GM19023 (cell line): ENCODE results near the gene KRTAP26-1.

Experiments used
- ATAC-seq: cut with Tn5 transposase; IDR thresholded peaks from one replicate; pipeline ENCODE4 v1.9.1; 2021; ENCODE audit warnings: mild to moderate bottlenecking, moderate library complexity; ENCODE audit not compliant: unreplicated experiment

The KRTAP26-1 gene, protein sequence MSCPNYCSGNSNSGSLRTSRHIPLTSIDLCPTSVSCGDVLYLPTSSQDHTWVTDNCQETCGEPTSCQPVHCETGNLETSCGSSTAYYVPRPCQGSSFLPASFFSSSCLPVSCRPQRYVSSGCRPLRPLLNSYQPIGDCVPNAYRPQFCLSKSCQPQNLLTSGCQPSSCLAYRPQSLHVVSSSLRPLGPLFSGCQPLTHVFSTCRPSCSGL

DNA sequence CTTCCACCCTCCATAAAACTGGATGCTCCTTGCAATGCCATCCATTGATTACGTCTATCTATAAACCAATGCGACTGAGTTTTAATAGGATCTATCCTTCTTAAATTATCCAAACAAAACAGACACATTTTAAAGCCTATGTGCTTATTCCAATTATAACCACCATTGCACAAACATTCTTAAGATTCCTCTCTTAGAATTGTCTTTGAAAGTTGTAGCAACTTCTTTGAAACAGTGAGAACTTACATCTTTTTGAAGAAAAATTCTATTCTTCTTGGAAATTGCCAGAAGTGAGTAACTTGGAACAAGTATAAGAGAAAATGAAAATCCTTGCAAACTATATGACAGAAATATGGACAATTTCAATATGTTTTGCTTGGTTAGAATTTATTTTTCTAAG lies at the start of gene KRTAP26-1:
Gene KRTAP26-1, minus strand, starts transcription at position 101 of the 400 bp plus-strand sequence. CDS start 280 bp downstream, outside the sequence.
- ATAC-seq, result no peak

DNA sequence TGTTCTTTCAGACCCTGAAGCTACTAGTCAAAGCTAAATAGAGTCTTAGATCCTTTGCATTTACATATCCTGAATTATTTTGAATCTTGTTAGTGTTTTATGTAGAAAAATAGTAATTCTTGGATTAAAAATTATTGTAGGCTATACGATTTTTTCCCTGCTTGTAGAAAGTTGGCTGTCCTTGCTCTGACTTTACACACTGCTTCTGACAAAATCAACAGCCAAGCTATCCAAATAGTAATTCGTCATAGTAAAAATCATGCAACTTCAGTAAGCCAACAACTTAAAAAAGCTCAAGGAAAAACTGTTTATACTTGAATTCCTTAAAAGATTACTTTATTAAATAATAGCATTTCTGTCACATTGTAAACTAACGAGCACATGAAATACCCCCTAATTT lies 35.8 kb upstream of the KRTAP26-1 start:
- no peak for ATAC-seq

- no peak for ATAC-seq
These were observed 34.3 kb upstream of the KRTAP26-1 start for GRCh38 chr21:30354308-30355005.

DNA sequence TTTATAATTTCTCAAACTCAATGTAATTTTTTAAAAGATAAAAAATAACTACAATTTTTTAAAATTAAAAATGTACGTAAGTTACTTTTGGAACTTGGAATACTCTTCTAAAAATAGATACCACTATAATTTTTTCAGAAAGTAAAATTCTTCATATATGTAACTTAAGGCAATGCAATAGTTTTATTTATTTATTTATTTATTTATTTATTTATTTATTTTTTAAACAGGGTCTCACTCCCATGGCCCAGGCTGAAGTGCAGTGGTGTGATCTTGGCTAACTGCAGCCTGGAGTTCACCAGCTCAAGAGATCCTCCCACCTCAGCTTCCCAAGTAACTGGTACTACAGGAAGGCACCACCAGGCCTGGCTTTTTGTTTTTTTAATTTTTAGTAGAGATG lies 31.4 kb upstream of the KRTAP26-1 start:
- no peak for ATAC-seq

- ATAC-seq, result no peak
These were observed 29.5 kb upstream of the KRTAP26-1 start for GRCh38 chr21:30349572-30349971.

GRCh38 chr21:30348506-30348905 lies 28.4 kb upstream of the KRTAP26-1 start, which contains the start of gene KRTAP23-1:
Gene KRTAP23-1 (minus strand): TSS chr21:30348606. CDS start chr21:30348606, 0 bp downstream.
- no peak for ATAC-seq

GRCh38 chr21:30345014-30345413 lies 24.9 kb upstream of the KRTAP26-1 start:
- ATAC-seq, result no peak

DNA sequence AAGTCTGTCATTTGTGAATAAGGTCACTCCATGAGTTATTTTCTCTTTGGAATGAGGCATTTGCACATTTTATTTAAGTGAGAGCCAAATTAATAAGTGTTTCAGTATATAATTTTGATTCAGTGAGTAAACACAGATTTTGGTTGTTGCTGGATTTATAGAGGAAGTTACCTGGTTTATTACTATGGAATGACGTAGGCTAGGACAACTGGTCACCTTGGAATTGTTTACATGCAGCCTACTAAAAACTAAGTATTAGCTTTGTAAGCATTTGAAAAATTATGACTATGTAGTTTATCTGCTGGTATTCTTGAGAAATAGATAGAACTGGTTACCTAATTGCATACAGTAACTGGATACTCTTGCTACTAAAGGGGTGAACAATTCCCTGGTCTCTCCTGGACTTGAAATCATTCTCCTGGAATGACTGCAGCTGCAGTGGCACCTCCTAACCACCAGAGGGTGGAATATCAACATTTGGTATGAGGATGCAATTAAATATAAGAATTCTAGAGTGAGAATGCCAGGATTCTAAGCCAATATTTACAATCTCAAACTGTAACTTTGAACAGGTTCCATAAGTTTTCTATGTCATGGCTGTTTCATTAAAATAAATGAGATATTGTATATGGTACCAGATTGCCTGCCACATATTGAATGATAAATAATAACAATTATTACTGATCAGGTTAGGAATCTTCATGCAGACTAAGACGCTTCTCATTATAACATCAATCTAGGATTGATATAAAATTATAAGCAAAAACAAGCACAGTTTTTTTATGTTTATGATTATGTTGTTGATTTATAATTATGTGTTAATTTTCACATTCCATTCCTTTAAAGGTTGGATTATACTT lies 20.8 kb upstream of the KRTAP26-1 start:
- ATAC-seq, result no peak

DNA sequence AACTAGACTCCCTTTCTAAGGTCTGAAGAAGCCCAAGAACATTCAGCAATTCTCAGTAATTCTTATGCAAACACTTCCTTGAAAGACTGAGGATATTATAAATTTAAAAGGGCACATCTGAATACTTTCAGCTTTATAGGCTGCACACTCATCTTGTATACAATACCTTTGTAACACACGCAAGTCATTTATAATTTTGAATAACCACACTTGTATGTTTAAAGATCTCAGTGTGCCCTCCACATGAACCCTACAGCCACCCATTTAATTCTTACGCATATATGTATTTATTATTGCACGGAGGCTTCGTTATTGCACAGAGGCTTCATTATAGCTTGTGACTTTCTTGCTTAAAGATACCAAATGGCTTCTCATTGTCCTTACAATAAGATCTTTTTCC lies 18.6 kb upstream of the KRTAP26-1 start:
- no peak for ATAC-seq

DNA sequence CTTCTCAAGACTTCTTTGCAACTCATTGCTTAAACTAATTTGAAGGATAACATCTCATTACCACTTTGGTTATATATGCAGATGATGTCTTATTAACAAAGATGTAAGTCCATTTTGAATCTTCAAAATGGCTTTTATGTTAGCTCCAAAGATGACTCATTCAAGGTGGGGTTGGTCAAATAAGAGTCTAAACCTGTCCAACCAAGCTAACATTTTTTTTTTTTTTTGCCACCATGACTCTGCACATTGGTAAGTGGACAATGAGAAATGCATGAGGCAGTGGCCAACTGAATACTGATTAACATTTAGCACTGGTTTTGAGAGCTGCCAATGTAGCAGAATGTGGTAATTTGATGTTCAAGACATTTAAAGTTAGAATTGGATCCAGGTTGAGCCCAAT lies 17.7 kb upstream of the KRTAP26-1 start:
- ATAC-seq, result no peak

- no peak for ATAC-seq
These were observed 17.2 kb upstream of the KRTAP26-1 start, which contains the start of gene KRTAP27-1 for GRCh38 chr21:30337276-30337744. Gene KRTAP27-1 (minus strand): TSS chr21:30337694. CDS start chr21:30337668, 26 bp downstream.

GRCh38 chr21:30336596-30336995 lies 16.5 kb upstream of the KRTAP26-1 start:
- ATAC-seq, result no peak

DNA sequence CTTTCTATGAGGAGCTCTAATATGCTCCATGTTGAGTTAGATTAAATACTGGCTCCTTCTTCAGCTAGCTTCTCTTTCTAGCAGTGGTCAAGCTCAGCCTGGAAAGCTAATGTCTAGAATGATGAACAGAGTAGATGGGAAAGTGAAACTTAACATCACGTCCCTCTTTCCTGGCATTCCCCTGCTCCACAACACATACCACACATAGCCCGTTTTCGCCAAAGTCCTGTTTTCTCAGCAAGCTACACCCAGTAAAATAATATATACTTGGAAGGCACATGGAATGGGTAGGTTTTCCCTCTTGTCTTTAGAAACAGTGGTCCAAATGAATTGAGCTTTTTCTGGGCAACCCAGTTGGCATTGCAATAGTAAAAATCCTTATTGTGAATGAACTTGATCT lies 13.6 kb upstream of the KRTAP26-1 start:
- no peak for ATAC-seq

DNA sequence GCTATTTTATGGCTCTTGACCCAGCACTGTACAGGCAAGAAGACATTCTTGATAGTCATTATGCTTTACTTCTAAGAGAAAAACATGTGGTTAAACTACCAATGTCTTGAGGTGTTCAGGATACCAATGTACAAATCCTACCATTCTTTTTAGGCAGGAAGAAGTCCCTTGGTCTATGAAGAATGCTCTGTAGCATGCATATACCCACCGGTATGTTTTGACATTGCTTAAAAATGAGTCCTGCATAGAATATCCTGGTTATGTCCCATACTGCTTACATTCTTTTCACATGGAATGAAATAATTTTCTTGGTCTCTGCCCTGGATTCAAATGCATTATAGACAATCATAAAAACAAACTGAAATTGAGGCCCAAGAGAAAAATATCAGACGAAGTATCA lies 12.6 kb upstream of the KRTAP26-1 start:
- ATAC-seq, result no peak

- ATAC-seq, result no peak
These were observed 9.2 kb upstream of the KRTAP26-1 start for GRCh38 chr21:30329203-30329875.

DNA sequence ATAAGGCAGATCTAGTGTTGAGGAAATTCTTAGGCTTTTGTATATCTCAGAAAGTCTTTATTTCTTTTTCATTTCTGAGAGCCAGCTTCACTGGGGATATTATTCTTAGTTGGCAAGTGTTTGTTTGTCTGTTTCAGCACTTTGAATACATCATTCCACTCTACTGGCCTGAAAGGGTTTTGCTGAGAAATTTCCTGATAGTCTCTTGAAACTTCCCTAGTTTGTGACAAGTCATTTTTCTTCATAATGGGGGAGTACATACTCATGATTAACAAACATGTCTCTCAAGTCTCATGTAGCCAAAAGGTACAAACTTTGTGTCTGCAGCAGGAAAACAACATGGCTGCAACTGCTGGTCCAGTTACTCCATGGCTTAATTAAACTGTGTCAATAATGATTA lies 6.3 kb upstream of the KRTAP26-1 start:
- no peak for ATAC-seq

DNA sequence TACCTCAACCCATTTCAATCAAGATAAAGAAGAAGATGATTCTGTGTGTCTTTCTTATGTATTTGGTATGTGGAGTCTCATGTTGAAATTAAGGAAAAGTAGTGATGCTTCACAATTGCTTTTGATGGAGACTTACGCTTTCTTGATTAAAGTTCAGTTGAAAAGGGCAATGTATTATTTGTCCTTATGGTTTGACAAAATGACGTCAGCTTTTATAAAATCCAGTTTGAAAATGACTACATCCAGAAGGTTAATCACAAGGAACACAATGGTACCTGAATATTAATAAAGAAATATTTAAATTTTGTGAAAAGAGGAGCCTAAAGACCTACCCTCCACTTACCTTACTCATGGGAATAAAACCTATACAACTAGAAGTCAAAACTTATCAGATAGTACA lies 4.4 kb downstream of the KRTAP26-1 start:
- no peak for ATAC-seq

- no peak for ATAC-seq
These were observed 13.2 kb downstream of the KRTAP26-1 start for GRCh38 chr21:30306884-30307283.

DNA sequence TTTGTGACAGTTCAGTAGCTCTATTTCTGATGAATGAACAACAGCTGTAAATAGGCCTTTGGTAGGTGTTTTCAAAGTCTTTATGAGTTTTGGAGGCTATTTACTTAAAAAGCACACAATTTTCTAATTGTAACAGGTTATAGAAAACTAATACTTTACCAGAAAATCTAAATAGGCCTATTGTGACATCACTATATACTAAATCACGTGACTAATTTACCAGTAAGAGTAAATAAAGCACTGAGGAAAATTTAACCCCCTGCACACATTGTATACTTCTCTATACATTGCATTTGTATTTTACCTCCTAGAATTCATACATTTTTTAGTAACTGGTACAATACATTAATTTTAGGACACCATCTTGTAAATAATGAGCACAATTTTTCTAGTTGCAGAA lies 15.0 kb downstream of the KRTAP26-1 start:
- no peak for ATAC-seq

DNA sequence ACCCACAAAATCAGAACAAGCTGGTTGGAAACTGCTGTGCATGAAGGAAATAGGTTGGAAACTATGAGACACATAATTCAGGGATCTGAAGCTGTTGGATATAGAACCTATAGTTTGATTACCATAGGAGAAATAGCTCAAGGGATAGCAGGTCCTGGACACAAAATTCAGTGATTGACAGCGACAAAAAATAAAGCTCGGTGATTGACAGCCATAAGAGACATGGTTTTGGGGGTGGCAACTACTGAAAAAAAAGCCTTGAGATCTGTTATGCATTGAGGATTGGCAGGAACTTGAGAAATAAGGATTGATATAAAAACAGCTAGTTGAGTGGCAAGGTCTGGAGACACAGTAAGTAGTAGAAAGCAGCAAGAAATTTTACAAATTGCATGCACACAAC lies 30.9 kb downstream of the KRTAP26-1 start, which contains the start of gene KRTAP25-1:
Gene KRTAP25-1, minus strand, starts transcription at position 300 of the 400 bp plus-strand sequence. Its CDS starts 24 bp downstream, at position 276.
- no peak for ATAC-seq

DNA sequence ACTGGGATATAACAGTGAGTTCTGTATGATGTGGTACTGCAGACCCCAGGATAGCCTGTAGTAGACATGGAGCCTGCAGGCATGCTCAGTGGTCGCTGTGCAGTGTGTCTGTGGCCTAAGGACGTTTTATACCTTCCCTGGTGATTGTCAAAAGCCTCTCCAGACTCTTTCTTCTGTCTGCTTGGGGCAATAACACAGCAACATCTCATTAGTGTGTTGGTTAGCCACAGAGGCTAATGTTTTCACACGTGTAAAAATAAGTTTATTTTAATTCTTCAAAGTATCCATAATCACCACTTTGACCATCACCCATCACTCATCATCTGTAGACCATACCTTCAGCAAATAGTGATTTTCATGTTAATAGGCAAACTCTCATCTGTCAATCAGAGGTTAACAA lies 37.3 kb downstream of the KRTAP26-1 start, which contains the start of gene KRTAP24-1:
Gene KRTAP24-1, minus strand, starts transcription at position 101 of the 400 bp plus-strand sequence. Its CDS starts 18 bp downstream, at position 83.
- ATAC-seq, result no peak
